ENCODE results near the gene TRIM38.

Gene TRIM38

GRCh38 chr6:25962149-25963127 is at the start of gene TRIM38:
Gene TRIM38, plus strand, starts transcription at chr6:25962802. Its CDS starts 3,721 bp downstream, at chr6:25966523.
- Histone ChIP-seq H4K20me1 (ENCODE audit: insufficient read depth, low read length) (no peaks in the 10 kb centered on the region), H3K9ac (ENCODE audit: low read length) (peak within 1 kb of the TSS; percentile 97), H3F3A (ENCODE audit: insufficient read depth, low read length) (no peaks in the 10 kb centered on the region), H2AFZ (ENCODE audit: low read length) (no peak within 1 kb of the TSS), H3K4me3 (ENCODE audit: low read depth, low read length, poor library complexity, severe bottlenecking) (peak within 1 kb of the TSS; percentile 93), H3K9me3 (ENCODE audit: low read length) (peaks cover 15% of the 10 kb centered on the region; the same call in 1 of the 2 replicates), H3K4me1 (ENCODE audit: insufficient read depth, low read length, severe bottlenecking) (peaks cover 41% of the 10 kb centered on the region), H3K79me2 (ENCODE audit: insufficient read depth, low read length) (peaks cover 5% of the 10 kb centered on the region; the same call in 1 of the 2 replicates), H3K27me3 (ENCODE audit: insufficient read depth, low read length) (no peaks in the 10 kb centered on the region), H3K27ac (ENCODE audit: low read depth, low read length, poor library complexity, severe bottlenecking) (peak within 1 kb of the TSS; percentile 92), H3K4me2 (ENCODE audit: low read length) (peak within 1 kb of the TSS; percentile 98), H3K36me3 (ENCODE audit: insufficient read depth, low read length) (peaks cover 30% of the 10 kb centered on the region), H3K9me2 (ENCODE audit: low read depth, low read length) (no peaks in the 10 kb centered on the region)
- TF ChIP-seq EZH2 (IDR thresholded peaks at IDR 0.05; ENCODE audit: borderline replicate concordance, low read length) = no peak
- TF ChIP-seq CTCF (IDR thresholded peaks at IDR 0.05; ENCODE audit: low read length) = no peak; the same call in 1 of the 2 replicates

GRCh38 chr6:25913741-25914140 is 48.9 kb upstream of the TRIM38 start:
- H3K9me3 ChIP-seq (ENCODE audit: low read length) = no peaks in the 10 kb centered on the region
- H3K4me3 ChIP-seq (ENCODE audit: low read depth, low read length, poor library complexity, severe bottlenecking) = no peak overlapping the region
- TF ChIP-seq EZH2 (IDR thresholded peaks at IDR 0.05; ENCODE audit: borderline replicate concordance, low read length) (no peak), CTCF (IDR thresholded peaks at IDR 0.05; ENCODE audit: low read length) (no peak)
- H3K9ac ChIP-seq (ENCODE audit: low read length) = no peak overlapping the region
- no peak overlapping the region for H3K4me2 ChIP-seq (ENCODE audit: low read length)
- no peaks in the 10 kb centered on the region for H3K9me2 ChIP-seq (ENCODE audit: low read depth, low read length)
- H3K4me1 ChIP-seq (ENCODE audit: insufficient read depth, low read length, severe bottlenecking) = no peaks in the 10 kb centered on the region
- no peaks in the 10 kb centered on the region; the same call in 1 of the 2 replicates for H3K27me3 ChIP-seq (ENCODE audit: insufficient read depth, low read length)
- H2AFZ ChIP-seq (ENCODE audit: low read length) = no peak overlapping the region
- H3F3A ChIP-seq (ENCODE audit: insufficient read depth, low read length) = no peaks in the 10 kb centered on the region
- no peaks in the 10 kb centered on the region for H4K20me1 ChIP-seq (ENCODE audit: insufficient read depth, low read length)
- H3K36me3 ChIP-seq (ENCODE audit: insufficient read depth, low read length) = no peaks in the 10 kb centered on the region
- no peaks in the 10 kb centered on the region for H3K79me2 ChIP-seq (ENCODE audit: insufficient read depth, low read length)
- no peak overlapping the region for H3K27ac ChIP-seq (ENCODE audit: low read depth, low read length, poor library complexity, severe bottlenecking)

- no peaks in the 10 kb centered on the region for H4K20me1 ChIP-seq (ENCODE audit: insufficient read depth, low read length)
- H3K4me2 ChIP-seq (ENCODE audit: low read length) = no peak overlapping the region
- no peaks in the 10 kb centered on the region for H3K4me1 ChIP-seq (ENCODE audit: insufficient read depth, low read length, severe bottlenecking)
- no peaks in the 10 kb centered on the region; the same call in 1 of the 2 replicates for H3K27me3 ChIP-seq (ENCODE audit: insufficient read depth, low read length)
- TF ChIP-seq EZH2 (IDR thresholded peaks at IDR 0.05; ENCODE audit: borderline replicate concordance, low read length) = no peak
- no peak for TF ChIP-seq CTCF (IDR thresholded peaks at IDR 0.05; ENCODE audit: low read length)
- no peaks in the 10 kb centered on the region for H3F3A ChIP-seq (ENCODE audit: insufficient read depth, low read length)
- no peak overlapping the region for H3K9ac ChIP-seq (ENCODE audit: low read length)
- no peaks in the 10 kb centered on the region for H3K9me2 ChIP-seq (ENCODE audit: low read depth, low read length)
- no peaks in the 10 kb centered on the region for H3K9me3 ChIP-seq (ENCODE audit: low read length)
- no peaks in the 10 kb centered on the region for H3K36me3 ChIP-seq (ENCODE audit: insufficient read depth, low read length)
- no peaks in the 10 kb centered on the region for H3K79me2 ChIP-seq (ENCODE audit: insufficient read depth, low read length)
- H2AFZ ChIP-seq (ENCODE audit: low read length) = no peak overlapping the region
- H3K27ac ChIP-seq (ENCODE audit: low read depth, low read length, poor library complexity, severe bottlenecking) = no peak overlapping the region
- no peak overlapping the region for H3K4me3 ChIP-seq (ENCODE audit: low read depth, low read length, poor library complexity, severe bottlenecking)
Observed at GRCh38 chr6:25916330-25916729, 46.3 kb upstream of the TRIM38 start.
